Ascending aorta (tissue), 2 donors: ENCODE data around the gene TMEM40. TPM values are rescaled to one million over a fixed set of nuclear protein-coding genes. Genes with fewer than 3 reads are reported as not detected.
"Not testable (repeated sequence)": the region's sequence is repeated elsewhere in the genome, so short reads cannot be mapped to it uniquely, and the experiment has no call there.

Experiments used
- DNase-seq, 2 donors: peaks; one replicate each; pipeline ENCODE4 v3.0.0-alpha.2; 2019; ENCODE audit warnings: low spot score in 2 of 2
- H3K27ac ChIP-seq, 2 donors: fragments of 200-600 bp; sonication (generic); one replicate each; pipeline ENCODE4 v1.5.1; 2016 to 2017; ENCODE audit warnings: mild to moderate bottlenecking in 1 of 2
- H3K27me3 ChIP-seq: fragments of 200-600 bp; sonication (generic); one replicate; pipeline ENCODE4 v1.5.1; 2017
- H3K36me3 ChIP-seq, 2 donors: fragments of 200-600 bp; sonication (generic); one replicate each; pipeline ENCODE4 v1.5.1; 2016
- H3K4me1 ChIP-seq, 2 donors: fragments of 200-600 bp; sonication (generic); one replicate each; pipeline ENCODE4 v1.5.1; 2016 to 2017; ENCODE audit warnings: mild to moderate bottlenecking in 1 of 2
- H3K4me3 ChIP-seq, 2 donors: fragments of 200-600 bp; sonication (generic); one replicate each; pipeline ENCODE4 v1.5.1; 2016 to 2017; ENCODE audit warnings: mild to moderate bottlenecking in 1 of 2
- H3K9me3 ChIP-seq, 2 donors: fragments of 200-600 bp; sonication (generic); one replicate each; pipeline ENCODE4 v1.5.1; 2016
- CTCF ChIP-seq, 3 experiments: fragments of 200-600 bp in 2 of 3; fragments of 450-650 bp in 1 of 3; sonication (generic) in 2 of 3; IDR thresholded peaks; one replicate each; pipeline ENCODE4 v1.5.1; 2016 to 2019; ENCODE audit warnings: antibody characterized with exemption in 3 of 3, mild to moderate bottlenecking in 1 of 3, moderate library complexity in 1 of 3
- intact Hi-C: fragments of 100-400 bp; cut with DNase I; formaldehyde crosslinking; loops from one replicate; pipeline ENCODE4 v1.15.1; 2023
- total RNA-seq: library from RNA; depleted of rRNA; stranded (reverse); fragments of >200 nt; gene quantifications from one replicate; pipeline ENCODE4 v1.1.0, GENCODE V29; 2016

TMEM40 gene
- total RNA-seq, 1 donor from 2014 or later = not detected

GRCh38 chr3:12725436-12725835 is 33.6 kb downstream of the TMEM40 start:
- no peak for DNase-seq
- Histone ChIP-seq H3K4me3 (no peak overlapping the region), H3K4me1 (peaks cover 0 to 3% of the 10 kb centered on the region in 2 donors), H3K27me3 (no peaks in the 10 kb centered on the region), H3K36me3 (no peaks in the 10 kb centered on the region), H3K9me3 (no peaks in the 10 kb centered on the region), H3K27ac (no peak overlapping the region)
- TF ChIP-seq CTCF (IDR thresholded peaks at IDR 0.05) = no peak
- intact Hi-C loops = loop anchor here (10.0 kb wide), 1 partner anchor 591 kb away; no protein-coding TSS in a partner anchor

DNA sequence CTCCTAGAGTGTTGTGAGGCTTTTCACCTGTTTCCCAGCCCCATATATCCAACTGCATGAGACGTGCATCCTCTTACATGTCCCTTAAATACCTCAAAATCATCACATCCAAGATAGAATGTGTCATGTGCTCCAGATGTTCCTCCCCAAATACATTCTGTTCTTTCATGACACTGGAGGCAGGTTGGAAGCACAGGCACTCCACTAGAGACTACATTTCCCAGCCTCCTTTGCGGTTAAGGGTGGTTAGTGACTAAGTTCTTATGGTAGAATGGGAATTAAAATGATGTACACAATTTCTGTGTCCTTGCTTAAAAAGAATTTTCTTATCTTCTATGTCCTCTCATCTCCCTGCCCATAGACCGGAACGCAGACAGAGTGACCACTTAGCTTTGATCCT is 34.3 kb downstream of the TMEM40 start:
- Histone ChIP-seq H3K9me3 (no peaks in the 10 kb centered on the region), H3K4me3 (no peak overlapping the region), H3K27me3 (no peaks in the 10 kb centered on the region), H3K27ac (no peak overlapping the region), H3K36me3 (no peaks in the 10 kb centered on the region), H3K4me1 (peaks cover 0 to 3% of the 10 kb centered on the region in 2 donors)
- no peak for DNase-seq
- no peak for TF ChIP-seq CTCF (IDR thresholded peaks at IDR 0.05)
- intact Hi-C loops = loop anchor here (5.0 to 10.0 kb wide), 2 partner anchors 167 to 590 kb away; partner anchors contain the start of gene MKRN2

GRCh38 chr3:12723362-12723761 is 35.7 kb downstream of the TMEM40 start:
- not testable (repeated sequence) for DNase-seq, H3K36me3 ChIP-seq, H3K4me3 ChIP-seq, H3K27me3 ChIP-seq, H3K9me3 ChIP-seq, H3K27ac ChIP-seq, H3K4me1 ChIP-seq
- intact Hi-C loops = loop anchor here (5.0 to 10.0 kb wide), 2 partner anchors 166 to 589 kb away; partner anchors contain the start of gene MKRN2

DNA sequence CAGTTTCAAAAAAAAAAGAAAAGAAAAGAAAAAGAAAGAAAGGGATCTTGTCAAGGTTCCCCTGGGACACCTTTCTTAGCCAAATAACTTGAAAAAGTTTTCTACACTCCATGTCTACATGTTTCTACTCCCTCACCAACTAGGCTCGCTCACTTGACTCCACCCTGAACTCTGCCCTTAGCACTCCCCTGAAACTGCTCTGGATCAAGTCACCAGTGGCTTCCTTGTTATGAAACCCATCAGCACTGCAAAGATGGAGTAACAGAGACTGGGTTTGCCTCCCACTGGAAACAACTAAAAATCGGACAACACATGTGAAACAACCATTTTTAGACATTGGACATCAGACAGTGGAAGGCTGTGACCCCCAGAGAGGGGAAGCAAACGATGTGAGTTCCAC is 36.8 kb downstream of the TMEM40 start:
- DNase-seq = no peak
- no peaks in the 10 kb centered on the region for H3K36me3 ChIP-seq
- no peak for TF ChIP-seq CTCF (IDR thresholded peaks at IDR 0.05)
- H3K4me3 ChIP-seq = no peak overlapping the region
- intact Hi-C loops = loop anchor here (5.0 to 10.0 kb wide), 2 partner anchors 165 to 587 kb away; partner anchors contain the start of gene MKRN2
- no peaks in the 10 kb centered on the region for H3K9me3 ChIP-seq
- H3K27me3 ChIP-seq = no peaks in the 10 kb centered on the region
- H3K4me1 ChIP-seq = no peaks in the 10 kb centered on the region
- H3K27ac ChIP-seq = no peak overlapping the region

- Histone ChIP-seq H3K9me3 (no peaks in the 10 kb centered on the region), H3K36me3 (no peaks in the 10 kb centered on the region), H3K4me3 (peak overlapping the region; percentile 40 to 55), H3K27me3 (no peaks in the 10 kb centered on the region), H3K27ac (peak overlapping the region in 1 of 2 donors; percentile 8), H3K4me1 (peaks cover 0 to 4% of the 10 kb centered on the region in 2 donors)
- intact Hi-C loops = loop anchor here (2.0 to 10.0 kb wide), 4 partner anchors 57 to 585 kb away; partner anchors contain the start of gene MKRN2
- peak; percentile 89 to 96 (median 90) for TF ChIP-seq CTCF (IDR thresholded peaks at IDR 0.05)
- DNase-seq = peak; percentile 33 to 90
These were observed 38.8 kb downstream of the TMEM40 start for GRCh38 chr3:12719984-12720898.

- intact Hi-C loops = loop anchor here (5.0 kb wide), 1 partner anchor 117 kb away; no protein-coding TSS in a partner anchor
- no peaks in the 10 kb centered on the region for H3K27me3 ChIP-seq
- peak overlapping the region; percentile 40 to 55 for H3K4me3 ChIP-seq
- H3K4me1 ChIP-seq = peaks cover 0 to 4% of the 10 kb centered on the region in 2 donors
- TF ChIP-seq CTCF (IDR thresholded peaks at IDR 0.05) = no peak
- H3K27ac ChIP-seq = peak overlapping the region in 1 of 2 donors; percentile 8
- DNase-seq = no peak
- no peaks in the 10 kb centered on the region for H3K36me3 ChIP-seq
- no peaks in the 10 kb centered on the region for H3K9me3 ChIP-seq
These were observed 39.5 kb downstream of the TMEM40 start for GRCh38 chr3:12719541-12719940.
